HG03095 (cell line): Measurements from ENCODE around the gene GRAMD2B.
"Not testable (repeated sequence)": the region's sequence is repeated elsewhere in the genome, so short reads cannot be mapped to it uniquely, and the experiment has no call there.

Experiments
- ATAC-seq: cut with Tn5 transposase; IDR thresholded peaks from one replicate; pipeline ENCODE4 v1.9.1; 2021; ENCODE audit warnings: moderate library complexity; ENCODE audit not compliant: unreplicated experiment

GRAMD2B gene

GRCh38 chr5:126422994-126423788 lies at the start of gene GRAMD2B:
TSS of gene GRAMD2B (plus strand) at chr5:126423409. CDS start at chr5:126423607, 198 bp downstream.
- ATAC-seq, result peak; percentile 85

GRCh38 chr5:126374109-126374416 lies 49.1 kb upstream of the GRAMD2B start:
- ATAC-seq, result no peak

- no peak for ATAC-seq
These were observed 46.8 kb upstream of the GRAMD2B start for GRCh38 chr5:126376443-126376842.

DNA sequence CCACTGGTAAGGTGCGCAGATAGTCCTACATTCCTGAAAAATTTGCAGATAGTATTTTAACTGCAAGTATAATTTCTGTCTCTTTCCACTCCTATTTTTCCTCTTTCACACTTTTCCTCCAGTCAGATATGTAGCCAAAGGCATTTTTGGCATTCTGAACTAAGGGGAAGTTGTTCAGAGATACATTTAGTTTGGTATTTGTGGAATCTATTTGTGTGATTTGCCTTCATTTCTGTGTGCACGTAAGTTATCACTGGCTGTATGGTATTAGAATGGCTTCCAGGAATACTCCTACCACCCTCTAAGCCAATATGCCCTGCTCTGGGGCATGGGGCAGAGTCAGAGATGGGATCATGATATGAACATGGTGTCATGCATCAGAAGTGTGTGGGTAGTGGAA lies 45.8 kb upstream of the GRAMD2B start:
- no peak for ATAC-seq

GRCh38 chr5:126380316-126380715 lies 42.9 kb upstream of the GRAMD2B start:
- not testable (repeated sequence) for ATAC-seq

GRCh38 chr5:126383246-126383645 lies 40.0 kb upstream of the GRAMD2B start:
- ATAC-seq, result no peak

DNA sequence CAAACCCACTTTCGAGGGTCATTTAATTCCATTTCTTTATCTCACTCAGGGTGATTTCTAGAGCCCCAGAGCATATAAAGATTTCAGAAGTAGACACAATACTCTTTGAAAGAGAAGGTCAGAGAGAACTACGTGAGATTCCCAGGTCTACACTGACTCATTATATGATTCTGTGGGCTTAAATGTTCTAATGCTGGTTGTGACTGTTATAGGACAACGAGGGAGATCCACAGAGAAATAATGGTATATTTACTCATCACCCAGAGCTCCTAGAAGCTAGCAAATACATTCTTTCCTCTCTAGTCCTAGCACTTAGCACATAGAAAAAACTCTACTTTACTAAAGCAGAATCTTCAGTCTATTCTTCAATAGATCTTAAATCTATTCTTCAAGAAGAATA lies 39.4 kb upstream of the GRAMD2B start:
- no peak for ATAC-seq

DNA sequence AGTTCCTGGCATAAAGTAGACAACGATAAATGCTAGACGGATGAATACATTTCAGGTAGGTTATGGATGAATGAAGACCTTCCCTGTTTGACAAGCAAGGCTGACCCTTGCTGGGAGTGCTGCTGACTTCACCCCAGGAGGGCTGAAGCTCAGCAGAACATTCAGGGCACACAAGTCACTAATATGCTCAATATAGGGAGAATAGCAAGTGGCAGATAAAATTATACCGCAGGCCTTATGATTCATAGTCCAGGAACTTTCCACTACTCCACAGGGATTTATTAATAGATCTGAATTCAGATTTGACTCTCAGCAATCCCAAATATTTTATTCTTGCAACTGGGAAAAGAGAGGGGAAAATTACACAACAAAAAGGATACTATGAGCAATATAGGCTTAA lies 38.2 kb upstream of the GRAMD2B start:
- ATAC-seq, result no peak

DNA sequence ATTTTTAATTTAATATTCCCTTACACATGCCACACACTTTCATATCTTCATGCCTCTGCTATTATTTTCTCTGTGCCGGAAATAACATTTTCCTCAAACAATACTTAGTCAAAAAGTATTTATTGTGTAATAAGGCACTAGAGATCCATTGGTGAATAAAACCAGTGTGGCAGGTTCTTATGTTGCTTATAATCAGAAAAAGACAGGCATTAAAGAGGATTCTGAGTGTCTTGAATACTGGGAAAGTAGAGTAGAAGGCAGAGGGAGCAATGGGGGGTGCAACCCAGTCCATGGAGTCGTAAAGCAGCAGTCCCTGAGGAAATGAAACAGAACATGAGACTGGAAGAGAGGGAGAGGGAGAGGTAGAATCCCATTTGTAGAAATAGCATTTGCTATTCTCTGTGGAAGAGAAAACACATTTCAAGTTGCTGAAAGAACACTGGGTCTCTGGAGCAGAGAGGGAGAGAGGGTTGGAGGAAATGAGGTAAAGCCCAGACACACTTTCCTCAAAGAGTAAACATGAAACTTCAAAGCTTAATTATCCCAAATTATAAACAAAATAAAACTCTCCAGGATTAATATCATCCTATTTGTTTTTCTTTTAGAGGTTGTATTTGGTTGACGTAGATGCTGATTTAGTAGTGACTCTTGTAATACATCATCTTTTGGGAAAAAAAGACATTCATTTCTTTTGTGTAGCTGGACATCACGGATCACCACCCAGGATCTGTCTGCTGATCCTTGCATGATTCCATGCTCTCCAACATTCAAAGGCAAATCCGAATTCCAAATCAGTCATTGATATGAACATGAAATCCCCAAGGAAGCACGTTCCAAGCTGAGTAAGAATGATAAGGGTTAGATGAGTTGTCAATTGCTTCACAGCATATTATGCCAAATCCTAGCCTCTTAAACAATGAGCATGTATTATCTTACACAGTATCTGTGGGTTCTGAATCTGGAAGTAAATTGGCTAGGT lies 37.4 kb upstream of the GRAMD2B start:
- ATAC-seq, result no peak

DNA sequence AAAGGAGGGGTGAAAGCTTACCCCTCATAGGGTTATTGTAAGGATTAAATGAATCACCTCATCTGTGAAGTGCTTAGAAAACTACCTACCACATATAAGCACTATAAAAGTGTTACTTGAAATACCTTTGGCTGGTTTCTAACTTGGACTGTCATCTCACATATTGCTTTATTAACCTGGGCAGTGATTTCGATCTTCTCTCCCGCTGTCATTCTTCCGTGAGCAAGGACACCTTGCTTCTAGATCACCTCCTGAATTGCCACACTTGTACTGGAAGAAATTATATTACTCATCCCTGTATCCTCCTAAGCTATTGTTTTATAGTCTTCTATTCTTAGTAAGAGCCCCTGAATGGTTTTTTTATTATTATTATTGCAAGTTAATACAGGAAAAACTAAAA lies 34.0 kb upstream of the GRAMD2B start:
- ATAC-seq, result no peak

GRCh38 chr5:126390051-126390450 lies 33.2 kb upstream of the GRAMD2B start:
- no peak for ATAC-seq

DNA sequence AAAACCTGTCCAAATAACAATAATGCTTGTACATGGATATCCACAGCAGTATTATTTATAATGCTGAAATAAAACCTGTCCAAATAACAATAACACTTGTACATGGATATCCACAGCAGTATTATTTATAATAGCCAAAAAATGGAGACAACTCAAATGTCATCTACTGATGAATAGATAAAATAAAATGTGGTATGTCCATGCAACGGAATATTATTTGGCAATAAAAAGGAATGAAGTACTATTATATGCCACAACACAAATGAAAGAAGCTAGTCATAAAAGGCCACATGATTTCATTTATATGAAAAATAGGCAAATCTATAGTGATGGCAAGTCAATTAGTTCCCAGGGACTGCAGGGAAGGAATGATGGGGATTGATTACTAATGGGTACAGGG lies 31.8 kb upstream of the GRAMD2B start:
- no peak for ATAC-seq

DNA sequence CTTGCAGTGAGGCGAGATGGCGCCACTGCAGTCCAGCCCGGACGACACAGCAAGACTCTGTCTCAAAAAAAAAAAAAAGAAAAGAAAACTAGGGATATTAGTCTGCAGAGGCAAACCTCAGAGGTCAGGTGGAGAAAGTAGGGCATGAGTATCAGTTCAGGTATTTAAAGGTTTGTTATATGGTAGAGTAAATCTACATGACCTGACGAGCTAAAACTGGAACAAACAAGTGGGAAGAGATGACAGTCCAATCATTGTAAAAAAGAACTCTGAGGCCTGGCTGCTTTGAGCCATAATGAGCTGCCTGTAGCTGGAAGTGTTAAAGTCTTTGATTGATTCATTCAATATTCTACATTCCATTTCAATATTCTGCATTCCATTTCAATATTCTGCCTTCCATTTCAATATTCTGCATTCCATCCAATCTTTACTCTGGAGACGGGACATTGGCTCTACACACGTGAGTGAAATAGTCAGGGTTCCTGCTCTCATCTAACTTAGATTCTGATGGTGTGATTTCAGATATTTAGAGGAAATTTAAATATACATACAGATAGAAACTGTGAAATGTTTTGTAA lies 28.9 kb upstream of the GRAMD2B start:
- no peak for ATAC-seq

GRCh38 chr5:126395198-126395597 lies 28.0 kb upstream of the GRAMD2B start:
- no peak for ATAC-seq

DNA sequence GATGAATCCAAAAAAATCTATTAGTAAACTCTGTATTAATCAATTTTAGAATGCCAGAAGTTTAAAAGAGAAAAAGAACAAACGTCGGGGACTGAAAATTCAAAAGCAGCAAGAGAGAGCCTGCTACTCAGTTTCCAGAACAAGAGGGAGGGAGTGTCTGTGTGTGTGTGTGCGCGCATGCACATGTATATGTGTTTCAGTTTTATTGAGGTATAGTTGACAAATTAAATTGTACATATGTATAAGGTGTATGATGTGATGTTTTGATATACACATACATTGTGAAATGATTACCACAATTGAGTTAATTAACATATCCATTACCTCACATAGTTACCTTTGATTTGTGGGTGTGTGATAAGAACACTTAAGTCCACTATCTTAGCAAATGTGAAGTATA lies 27.6 kb upstream of the GRAMD2B start:
- no peak for ATAC-seq

- not testable (repeated sequence) for ATAC-seq
These were observed 26.5 kb upstream of the GRAMD2B start for GRCh38 chr5:126396721-126397120.

GRCh38 chr5:126398791-126399190 lies 24.4 kb upstream of the GRAMD2B start:
- ATAC-seq, result no peak

DNA sequence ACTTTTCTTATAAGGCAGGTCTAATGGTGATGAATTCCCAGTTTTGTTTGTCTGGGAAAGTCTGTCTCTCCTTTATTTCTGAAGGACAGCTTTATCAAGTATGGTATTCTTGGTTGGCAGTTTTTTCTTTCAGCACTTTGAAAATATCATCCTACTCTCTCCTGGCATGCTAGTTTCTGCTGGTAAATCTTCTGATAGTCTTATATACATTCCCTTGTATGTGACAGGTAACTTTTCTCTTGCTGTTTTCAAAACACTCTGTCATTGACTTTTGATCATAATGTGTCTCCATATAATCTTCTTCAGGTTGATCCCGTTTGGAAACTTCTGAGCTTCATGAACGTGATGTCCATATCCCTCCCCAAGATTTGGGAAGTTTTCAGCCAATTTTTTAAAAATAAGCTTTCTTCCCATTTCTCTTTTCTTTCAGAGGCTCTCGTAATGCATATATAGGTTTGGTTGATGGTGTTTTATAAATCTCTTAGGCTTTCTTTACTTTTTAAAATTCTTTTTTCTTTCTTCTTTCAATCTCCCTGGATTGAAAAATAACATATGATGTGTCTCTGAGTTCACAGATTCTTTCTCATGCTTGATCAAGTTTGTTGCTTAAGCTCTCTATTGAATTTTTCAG lies 22.5 kb upstream of the GRAMD2B start:
- ATAC-seq, result no peak

DNA sequence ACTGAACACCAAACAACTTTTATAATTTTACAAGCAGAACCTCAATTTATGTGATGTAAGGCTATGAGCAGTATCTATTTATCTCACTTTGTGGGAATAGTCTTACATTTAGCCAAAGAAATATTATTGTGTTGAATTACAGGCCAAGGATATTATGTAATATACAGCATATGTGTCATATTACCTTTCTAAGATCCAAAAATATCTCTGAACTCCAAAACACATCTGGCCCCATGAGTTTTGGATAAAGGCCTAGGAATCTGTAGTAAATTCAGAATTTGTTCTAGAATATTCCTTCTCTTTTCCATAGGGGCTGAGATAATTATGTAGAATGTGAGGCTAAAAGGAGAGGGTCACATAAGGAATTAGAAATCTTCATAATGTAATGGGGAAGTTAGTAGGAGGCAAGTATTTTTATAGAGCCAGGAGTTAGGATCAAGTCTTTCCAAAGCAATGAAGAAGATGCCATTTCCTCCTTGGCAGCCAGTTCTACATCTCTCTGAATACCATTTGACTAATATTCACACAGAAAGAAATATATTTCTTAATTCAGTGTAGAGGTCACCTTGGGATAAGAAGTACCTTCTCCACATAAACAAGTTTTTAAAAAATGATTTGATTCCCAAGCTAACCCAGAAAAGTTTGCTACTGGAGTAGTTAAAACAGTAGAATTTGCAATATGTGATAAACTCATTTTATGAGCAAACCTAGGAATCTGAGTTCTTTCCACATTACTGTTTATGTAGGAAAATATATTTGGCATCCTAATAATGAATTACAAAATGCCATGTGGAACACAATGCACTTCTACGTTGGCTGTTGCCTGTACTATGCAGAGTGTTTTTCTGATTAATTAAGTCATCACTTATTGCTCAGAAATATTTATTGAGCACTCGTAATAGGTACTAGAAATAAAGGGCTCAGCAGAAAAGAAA lies 20.3 kb upstream of the GRAMD2B start:
- ATAC-seq, result no peak

- ATAC-seq, result no peak
These were observed 19.3 kb upstream of the GRAMD2B start for GRCh38 chr5:126403876-126404275.
